Naive thymus-derived CD4-positive, alpha-beta T cell (primary cell): ENCODE measurements around the gene FRMD4B. TPM values are rescaled to one million over a fixed set of nuclear protein-coding genes. Genes with fewer than 3 reads are reported as not detected.

ENCODE experiments used
- ATAC-seq: fragments of 150-1000 bp; cut with Tn5 transposase; 2 replicates; pipeline ENCODE4 v1.10.0; 2021; ENCODE audit warnings: mild to moderate bottlenecking, moderate library complexity
- CTCF ChIA-PET: fragments of 350-600 bp; sonication (Branson Sonifier 250); formaldehyde crosslinking; loops from one replicate; lab custom pipeline; 2021; ENCODE audit warnings: antibody characterized with exemption; lab: Charles Lee
- POLR2A ChIA-PET: fragments of 350-600 bp; sonication (Branson Sonifier 250); formaldehyde crosslinking; loops from one replicate; lab custom pipeline; 2021; ENCODE audit warnings: antibody characterized with exemption, inconsistent platforms; lab: Charles Lee
- DNase-seq, 9 donors: peaks; one replicate each; pipeline versions ENCODE4 v3.0.0 to v3.0.0-alpha.2; 2020 to 2022; ENCODE audit warnings: mixed read lengths in 1 of 9
- H3K27ac ChIP-seq: one replicate; pipeline ENCODE4 v1.7.0; 2013; ENCODE audit warnings: mild to moderate bottlenecking, low read depth, low read length, moderate library complexity
- H3K27me3 ChIP-seq, 2 donors: one replicate each; pipeline ENCODE4 v1.7.0; 2013; ENCODE audit warnings: low read length in 2 of 2, mild to moderate bottlenecking in 2 of 2, moderate library complexity in 2 of 2; ENCODE audit not compliant: control insufficient read depth in 2 of 2, insufficient read depth in 2 of 2
- H3K36me3 ChIP-seq, 3 experiments: 1 replicate in 2 of 3; 2 replicates in 1 of 3; pipeline ENCODE4 v1.7.0; 2013; ENCODE audit warnings: low read length in 3 of 3, mild to moderate bottlenecking in 3 of 3, moderate library complexity in 1 of 3; ENCODE audit not compliant: insufficient read depth in 3 of 3, control insufficient read depth in 2 of 3
- H3K4me1 ChIP-seq, 2 donors: one replicate each; pipeline ENCODE4 v1.7.0; 2013; ENCODE audit warnings: low read length in 2 of 2, mild to moderate bottlenecking in 2 of 2, moderate library complexity in 1 of 2; ENCODE audit not compliant: control insufficient read depth in 2 of 2, insufficient read depth in 2 of 2
- H3K4me3 ChIP-seq: 2 replicates; pipeline ENCODE4 v1.7.0; 2013; ENCODE audit warnings: mild to moderate bottlenecking, low read length
- H3K9me3 ChIP-seq, 3 experiments: 1 replicate in 2 of 3; 2 replicates in 1 of 3; pipeline ENCODE4 v1.7.0; 2013; ENCODE audit warnings: low read length in 3 of 3; ENCODE audit not compliant: control insufficient read depth in 2 of 3
- H3K27ac Mint-ChIP-seq, 9 donors: one replicate each; pipeline ENCODE4 v1.8.0; 2020 to 2022; ENCODE audit warnings: mixed read lengths in 9 of 9, mild to moderate bottlenecking in 8 of 9, moderate library complexity in 5 of 9, inconsistent platforms in 2 of 9
- H3K27me3 Mint-ChIP-seq, 5 donors: one replicate each; pipeline ENCODE4 v1.8.0; 2021 to 2022; ENCODE audit warnings: mixed read lengths in 5 of 5, mild to moderate bottlenecking in 1 of 5
- H3K36me3 Mint-ChIP-seq, 5 donors: one replicate each; pipeline ENCODE4 v1.8.0; 2020 to 2022; ENCODE audit warnings: mixed read lengths in 5 of 5, mild to moderate bottlenecking in 3 of 5, inconsistent platforms in 1 of 5
- H3K4me1 Mint-ChIP-seq, 7 donors: one replicate each; pipeline ENCODE4 v1.8.0; 2020 to 2022; ENCODE audit warnings: mixed read lengths in 7 of 7, mild to moderate bottlenecking in 3 of 7, inconsistent platforms in 1 of 7
- H3K4me3 Mint-ChIP-seq, 10 donors: one replicate each; pipeline ENCODE4 v1.8.0; 2020 to 2022; ENCODE audit warnings: mild to moderate bottlenecking in 10 of 10, mixed read lengths in 10 of 10, moderate library complexity in 6 of 10, inconsistent platforms in 2 of 10
- H3K9me3 Mint-ChIP-seq, 11 donors: one replicate each; pipeline ENCODE4 v1.8.0; 2020 to 2022; ENCODE audit warnings: mixed read lengths in 11 of 11, mild to moderate bottlenecking in 4 of 11, inconsistent platforms in 1 of 11, moderate library complexity in 1 of 11
- intact Hi-C, 2 donors: fragments of 100-400 bp; cut with micrococcal nuclease; formaldehyde crosslinking; loops; one replicate each; pipeline ENCODE4 v1.15.1; 2023
- polyA plus RNA-seq, 2 donors: library from polyadenylated mRNA; unstranded; fragments of 300-500 nt; fragmentation: Illumina TruSeq; gene quantifications; one replicate each; pipeline ENCODE4 v1.2.3, GENCODE V29; 2021
- total RNA-seq, 6 experiments: library from RNA in 5 of 6; stranded (reverse) in 5 of 6; gene quantifications; 1 replicate in 5 of 6; 2 replicates in 1 of 6; pipeline ENCODE4 v1.2.3 and lab custom pipeline; 2021 to 2026

FRMD4B gene
- total and polyA plus RNA-seq, 7 experiments from 2014 or later = 0.59 to 32.2 (median 5.6) TPM; not detected in 1

GRCh38 chr3:69254351-69254750, 131.5 kb downstream of the FRMD4B start:
- no peaks in the 10 kb centered on the region for H3K36me3 ChIP-seq
- no peak overlapping the region for H3K4me3 Mint-ChIP-seq
- no peak overlapping the region for H3K27ac ChIP-seq
- H3K9me3 Mint-ChIP-seq = peaks cover 0 to 2% (median 0%) of the 10 kb centered on the region in 11 donors
- no peaks in the 10 kb centered on the region for H3K4me1 ChIP-seq
- no peak overlapping the region for H3K4me3 ChIP-seq
- peaks cover 0 to 10% (median 9%) of the 10 kb centered on the region in 7 donors for H3K4me1 Mint-ChIP-seq
- no peak overlapping the region for H3K27ac Mint-ChIP-seq
- ChIA-PET POLR2A (interaction anchor here (0.8 kb wide), 1 partner anchor 55 kb away, joined by 3 read pairs; no protein-coding TSS in a partner anchor), CTCF (no interaction called here)
- peaks cover 0 to 2% (median 0%) of the 10 kb centered on the region in 5 donors for H3K36me3 Mint-ChIP-seq
- no peaks in the 10 kb centered on the region for H3K27me3 ChIP-seq
- no peaks in the 10 kb centered on the region for H3K9me3 ChIP-seq
- H3K27me3 Mint-ChIP-seq = peaks cover 0 to 11% (median 0%) of the 10 kb centered on the region in 5 donors
- intact Hi-C loops = loop anchor here in 1 of 2 donors (5.0 kb wide), 1 partner anchor 82 kb away; no protein-coding TSS in a partner anchor
- DNase-seq (no peak), ATAC-seq (no peak)

- Mint-ChIP-seq H3K27me3 (peaks cover 0 to 11% (median 0%) of the 10 kb centered on the region in 5 donors), H3K36me3 (peaks cover 0 to 5% (median 0%) of the 10 kb centered on the region in 5 donors), H3K4me1 (peaks cover 0 to 21% (median 13%) of the 10 kb centered on the region in 7 donors), H3K9me3 (peaks cover 0 to 2% (median 0%) of the 10 kb centered on the region in 11 donors), H3K27ac (no peak overlapping the region), H3K4me3 (no peak overlapping the region)
- no peak for DNase-seq
- Histone ChIP-seq H3K36me3 (no peaks in the 10 kb centered on the region), H3K4me3 (no peak overlapping the region), H3K27me3 (no peaks in the 10 kb centered on the region), H3K4me1 (no peaks in the 10 kb centered on the region), H3K27ac (no peak overlapping the region), H3K9me3 (no peaks in the 10 kb centered on the region)
- ChIA-PET CTCF (no interaction called here), POLR2A (no interaction called here)
- intact Hi-C loops = loop anchor here in 1 of 2 donors (2.0 to 5.0 kb wide), 2 partner anchors 16 to 80 kb away; no protein-coding TSS in a partner anchor
- ATAC-seq = no peak
Measured at GRCh38 chr3:69252631-69253030, 133.3 kb downstream of the FRMD4B start.

- no peak overlapping the region for H3K4me3 Mint-ChIP-seq
- no peaks in the 10 kb centered on the region for H3K27me3 ChIP-seq
- intact Hi-C loops = loop anchor here in 1 of 2 donors (2.0 to 5.0 kb wide), 2 partner anchors 15 to 80 kb away; no protein-coding TSS in a partner anchor
- ATAC-seq (no peak), DNase-seq (no peak)
- peaks cover 0 to 21% (median 13%) of the 10 kb centered on the region in 7 donors for H3K4me1 Mint-ChIP-seq
- ChIA-PET POLR2A (no interaction called here), CTCF (no interaction called here)
- no peak overlapping the region for H3K4me3 ChIP-seq
- peaks cover 0 to 5% (median 0%) of the 10 kb centered on the region in 5 donors for H3K36me3 Mint-ChIP-seq
- H3K9me3 ChIP-seq = no peaks in the 10 kb centered on the region
- peaks cover 0 to 11% (median 0%) of the 10 kb centered on the region in 5 donors for H3K27me3 Mint-ChIP-seq
- H3K4me1 ChIP-seq = no peaks in the 10 kb centered on the region
- H3K27ac Mint-ChIP-seq = no peak overlapping the region
- no peak overlapping the region for H3K27ac ChIP-seq
- peaks cover 0 to 2% (median 0%) of the 10 kb centered on the region in 11 donors for H3K9me3 Mint-ChIP-seq
- H3K36me3 ChIP-seq = no peaks in the 10 kb centered on the region
Measured at GRCh38 chr3:69252141-69252540, 133.7 kb downstream of the FRMD4B start.

GRCh38 chr3:69251078-69251805, 134.6 kb downstream of the FRMD4B start:
- Histone ChIP-seq H3K4me3 (no peak overlapping the region), H3K27ac (no peak overlapping the region), H3K4me1 (no peaks in the 10 kb centered on the region), H3K9me3 (no peaks in the 10 kb centered on the region), H3K27me3 (no peaks in the 10 kb centered on the region), H3K36me3 (no peaks in the 10 kb centered on the region)
- H3K36me3 Mint-ChIP-seq = peaks cover 0 to 5% (median 0%) of the 10 kb centered on the region in 5 donors
- peak overlapping the region in 1 of 10 donors; percentile 26 for H3K4me3 Mint-ChIP-seq
- H3K4me1 Mint-ChIP-seq = peaks cover 0 to 21% (median 13%) of the 10 kb centered on the region in 7 donors
- peaks cover 0 to 2% (median 0%) of the 10 kb centered on the region in 11 donors for H3K9me3 Mint-ChIP-seq
- ATAC-seq (no peak), DNase-seq (no peak)
- POLR2A ChIA-PET = interaction anchor here (0.6 kb wide), 1 partner anchor 71 kb away, joined by 4 read pairs; no protein-coding TSS in a partner anchor
- peaks cover 0 to 8% (median 0%) of the 10 kb centered on the region in 5 donors for H3K27me3 Mint-ChIP-seq
- H3K27ac Mint-ChIP-seq = no peak overlapping the region
- CTCF ChIA-PET = no interaction called here
- intact Hi-C loops = loop anchor here (2.0 to 5.0 kb wide), 2 partner anchors 52 to 79 kb away; no protein-coding TSS in a partner anchor

GRCh38 chr3:69250014-69250413, 135.9 kb downstream of the FRMD4B start:
- H3K27ac ChIP-seq = peak overlapping the region; percentile 17
- H3K27me3 ChIP-seq = no peaks in the 10 kb centered on the region
- H3K36me3 Mint-ChIP-seq = peaks cover 0 to 5% (median 0%) of the 10 kb centered on the region in 5 donors
- CTCF ChIA-PET = interaction anchor here (0.6 to 1.0 kb wide), 2 partner anchors 13 to 94 kb away, joined by 3 to 4 read pairs; no protein-coding TSS in a partner anchor
- peak overlapping the region in 8 of 10 donors; percentile 40 to 91 (median 69) for H3K4me3 Mint-ChIP-seq
- H3K36me3 ChIP-seq = no peaks in the 10 kb centered on the region
- intact Hi-C loops = loop anchor here (2.0 to 5.0 kb wide), 2 partner anchors 51 to 78 kb away; no protein-coding TSS in a partner anchor
- peak overlapping the region in 8 of 9 donors; percentile 2 to 90 (median 66) for H3K27ac Mint-ChIP-seq
- H3K9me3 ChIP-seq = no peaks in the 10 kb centered on the region
- peaks cover 0 to 21% (median 13%) of the 10 kb centered on the region in 7 donors for H3K4me1 Mint-ChIP-seq
- peaks cover 0 to 2% (median 0%) of the 10 kb centered on the region in 11 donors for H3K9me3 Mint-ChIP-seq
- peak in 7 of 9 donors; percentile 11 to 77 (median 39) for DNase-seq
- ATAC-seq = peak; percentile 79
- H3K4me3 ChIP-seq = no peak overlapping the region
- no peaks in the 10 kb centered on the region for H3K4me1 ChIP-seq
- POLR2A ChIA-PET = interaction anchor here (0.6 kb wide), 1 partner anchor 169 kb away, joined by 3 read pairs; no protein-coding TSS in a partner anchor
- H3K27me3 Mint-ChIP-seq = peaks cover 0 to 4% (median 0%) of the 10 kb centered on the region in 5 donors

GRCh38 chr3:69249001-69249400, 136.9 kb downstream of the FRMD4B start:
- CTCF ChIA-PET = interaction anchor here (1.0 kb wide), 1 partner anchor 12 kb away, joined by 4 read pairs; no protein-coding TSS in a partner anchor
- H3K4me3 ChIP-seq = no peak overlapping the region
- Mint-ChIP-seq H3K36me3 (peaks cover 0 to 5% (median 0%) of the 10 kb centered on the region in 5 donors), H3K4me3 (peak overlapping the region in 6 of 10 donors; percentile 22 to 91 (median 68)), H3K27ac (peak overlapping the region in 7 of 9 donors; percentile 2 to 90 (median 67)), H3K9me3 (peaks cover 0 to 2% (median 0%) of the 10 kb centered on the region in 11 donors), H3K27me3 (no peaks in the 10 kb centered on the region), H3K4me1 (peaks cover 0 to 21% (median 13%) of the 10 kb centered on the region in 7 donors)
- no peaks in the 10 kb centered on the region for H3K4me1 ChIP-seq
- H3K27me3 ChIP-seq = no peaks in the 10 kb centered on the region
- H3K36me3 ChIP-seq = no peaks in the 10 kb centered on the region
- POLR2A ChIA-PET = no interaction called here
- H3K9me3 ChIP-seq = no peaks in the 10 kb centered on the region
- intact Hi-C loops = loop anchor here in 1 of 2 donors (2.0 kb wide), 1 partner anchor 50 kb away; no protein-coding TSS in a partner anchor
- no peak overlapping the region for H3K27ac ChIP-seq
- DNase-seq = no peak
- no peak for ATAC-seq
